HG03108 (cell line): ENCODE data around the gene PDIA5.
"Not testable (repeated sequence)": the region's sequence is repeated elsewhere in the genome, so short reads cannot be mapped to it uniquely, and the experiment has no call there.

ENCODE experiments used
- ATAC-seq: cut with Tn5 transposase; IDR thresholded peaks from one replicate; pipeline ENCODE4 v1.9.1; 2021; ENCODE audit warnings: moderate library complexity; ENCODE audit not compliant: unreplicated experiment

PDIA5 gene

GRCh38 chr3:123112232-123112631 lies 45.4 kb downstream of the PDIA5 start:
- ATAC-seq: no peak

- not testable (repeated sequence) for ATAC-seq
Observed at GRCh38 chr3:123112656-123113055, 45.8 kb downstream of the PDIA5 start.

GRCh38 chr3:123113889-123114450 lies 47.1 kb downstream of the PDIA5 start:
- no peak for ATAC-seq

GRCh38 chr3:123116116-123116515 lies 49.3 kb downstream of the PDIA5 start:
- no peak for ATAC-seq

GRCh38 chr3:123119388-123119787 lies 52.6 kb downstream of the PDIA5 start:
- no peak for ATAC-seq

- ATAC-seq: no peak
Observed at GRCh38 chr3:123119802-123120201, 53.0 kb downstream of the PDIA5 start.

- no peak for ATAC-seq
Observed at GRCh38 chr3:123120573-123120972, 53.7 kb downstream of the PDIA5 start.

- ATAC-seq: no peak
Observed at GRCh38 chr3:123122057-123122456, 55.2 kb downstream of the PDIA5 start.

- no peak for ATAC-seq
Observed at GRCh38 chr3:123122525-123123315, 55.9 kb downstream of the PDIA5 start.

- ATAC-seq: no peak
Observed at GRCh38 chr3:123123716-123124616, 57.1 kb downstream of the PDIA5 start.

GRCh38 chr3:123124971-123125370 lies 58.1 kb downstream of the PDIA5 start:
- ATAC-seq: no peak

- ATAC-seq: no peak
Observed at GRCh38 chr3:123126031-123126430, 59.2 kb downstream of the PDIA5 start.

- no peak for ATAC-seq
Observed at GRCh38 chr3:123126653-123127052, 59.8 kb downstream of the PDIA5 start.

- no peak for ATAC-seq
Observed at GRCh38 chr3:123129092-123129491, 62.3 kb downstream of the PDIA5 start.

- no peak for ATAC-seq
Observed at GRCh38 chr3:123129532-123129931, 62.7 kb downstream of the PDIA5 start.

GRCh38 chr3:123130079-123130750 lies 63.4 kb downstream of the PDIA5 start:
- no peak for ATAC-seq

- no peak for ATAC-seq
Observed at GRCh38 chr3:123134671-123135070, 67.8 kb downstream of the PDIA5 start.

- ATAC-seq: no peak
Observed at GRCh38 chr3:123137001-123137400, 70.2 kb downstream of the PDIA5 start.

GRCh38 chr3:123138839-123139444 lies 72.1 kb downstream of the PDIA5 start:
- ATAC-seq: no peak

GRCh38 chr3:123139522-123139921 lies 72.7 kb downstream of the PDIA5 start:
- no peak for ATAC-seq

GRCh38 chr3:123140550-123140949 lies 73.7 kb downstream of the PDIA5 start:
- ATAC-seq: no peak
